OCI-LY3 (cell line): ENCODE data around the gene VCL.

ENCODE experiments used
- EZH2phosphoT487 ChIP-seq: fragments of 200-600 bp; shearing (Covaris generic); IDR thresholded peaks from 2 replicates; pipeline ENCODE4 v1.6.1; 2018; ENCODE audit warnings: antibody characterized with exemption, mixed run types, low read depth
- TF ChIP-seq, protein P1 (sequence below): fragments of 200-600, 300-600 bp; sonication (generic); IDR thresholded peaks from 2 replicates; pipeline ENCODE4 v1.5.1; 2014; ENCODE audit warnings: antibody characterized with exemption, low read length, low read depth

DNA sequence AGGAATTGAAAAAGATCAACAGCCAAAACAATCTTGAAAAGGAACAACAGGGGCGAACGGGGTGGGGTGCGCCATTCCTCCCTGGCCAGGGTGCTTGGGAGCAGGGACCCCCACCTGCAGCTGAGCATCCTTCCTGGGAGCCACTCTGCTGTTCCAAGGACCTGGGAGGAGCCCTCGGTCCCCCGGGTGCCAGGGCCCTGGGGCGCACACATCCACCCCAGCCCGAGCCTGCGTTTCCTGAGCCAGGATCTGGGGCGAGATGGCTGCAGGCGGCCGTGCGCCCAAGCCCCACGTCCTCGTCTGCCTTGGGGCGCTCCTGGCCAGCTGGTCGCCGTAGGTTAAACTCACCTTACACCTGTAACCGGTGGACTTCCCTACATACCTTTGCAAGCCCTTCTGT, 142.1 kb downstream of the VCL start:
- TF ChIP-seq, protein P1, sequence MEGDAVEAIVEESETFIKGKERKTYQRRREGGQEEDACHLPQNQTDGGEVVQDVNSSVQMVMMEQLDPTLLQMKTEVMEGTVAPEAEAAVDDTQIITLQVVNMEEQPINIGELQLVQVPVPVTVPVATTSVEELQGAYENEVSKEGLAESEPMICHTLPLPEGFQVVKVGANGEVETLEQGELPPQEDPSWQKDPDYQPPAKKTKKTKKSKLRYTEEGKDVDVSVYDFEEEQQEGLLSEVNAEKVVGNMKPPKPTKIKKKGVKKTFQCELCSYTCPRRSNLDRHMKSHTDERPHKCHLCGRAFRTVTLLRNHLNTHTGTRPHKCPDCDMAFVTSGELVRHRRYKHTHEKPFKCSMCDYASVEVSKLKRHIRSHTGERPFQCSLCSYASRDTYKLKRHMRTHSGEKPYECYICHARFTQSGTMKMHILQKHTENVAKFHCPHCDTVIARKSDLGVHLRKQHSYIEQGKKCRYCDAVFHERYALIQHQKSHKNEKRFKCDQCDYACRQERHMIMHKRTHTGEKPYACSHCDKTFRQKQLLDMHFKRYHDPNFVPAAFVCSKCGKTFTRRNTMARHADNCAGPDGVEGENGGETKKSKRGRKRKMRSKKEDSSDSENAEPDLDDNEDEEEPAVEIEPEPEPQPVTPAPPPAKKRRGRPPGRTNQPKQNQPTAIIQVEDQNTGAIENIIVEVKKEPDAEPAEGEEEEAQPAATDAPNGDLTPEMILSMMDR: no peak
- TF ChIP-seq EZH2phosphoT487: no peak
